HG03196 (cell line): Measurements from ENCODE around the gene GTPBP2.

ENCODE experiments used
- ATAC-seq: cut with Tn5 transposase; IDR thresholded peaks from one replicate; pipeline ENCODE4 v1.9.1; 2021; ENCODE audit not compliant: unreplicated experiment

The GTPBP2 gene

GRCh38 chr6:43579171-43579570, 49.9 kb downstream of the GTPBP2 start:
- no peak for ATAC-seq

DNA sequence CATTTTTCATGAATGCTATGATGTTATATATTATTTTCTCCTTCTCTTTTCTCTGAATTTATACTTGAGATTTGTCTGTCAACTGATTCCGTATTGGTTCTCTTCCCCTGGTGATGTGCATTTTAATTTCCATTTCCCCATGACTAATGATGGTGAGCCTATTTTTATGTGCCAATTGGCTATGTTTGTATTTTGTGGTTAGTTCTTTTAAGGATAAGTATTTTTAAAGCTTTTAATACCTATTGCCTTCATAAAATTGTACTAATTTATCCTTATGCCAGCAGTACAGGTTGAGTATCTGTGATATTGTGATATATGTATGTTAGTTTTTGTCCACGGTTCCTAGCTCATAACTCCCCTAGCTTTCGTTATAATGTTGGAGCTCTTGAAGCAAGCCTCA, 50.3 kb downstream of the GTPBP2 start:
- no peak for ATAC-seq

DNA sequence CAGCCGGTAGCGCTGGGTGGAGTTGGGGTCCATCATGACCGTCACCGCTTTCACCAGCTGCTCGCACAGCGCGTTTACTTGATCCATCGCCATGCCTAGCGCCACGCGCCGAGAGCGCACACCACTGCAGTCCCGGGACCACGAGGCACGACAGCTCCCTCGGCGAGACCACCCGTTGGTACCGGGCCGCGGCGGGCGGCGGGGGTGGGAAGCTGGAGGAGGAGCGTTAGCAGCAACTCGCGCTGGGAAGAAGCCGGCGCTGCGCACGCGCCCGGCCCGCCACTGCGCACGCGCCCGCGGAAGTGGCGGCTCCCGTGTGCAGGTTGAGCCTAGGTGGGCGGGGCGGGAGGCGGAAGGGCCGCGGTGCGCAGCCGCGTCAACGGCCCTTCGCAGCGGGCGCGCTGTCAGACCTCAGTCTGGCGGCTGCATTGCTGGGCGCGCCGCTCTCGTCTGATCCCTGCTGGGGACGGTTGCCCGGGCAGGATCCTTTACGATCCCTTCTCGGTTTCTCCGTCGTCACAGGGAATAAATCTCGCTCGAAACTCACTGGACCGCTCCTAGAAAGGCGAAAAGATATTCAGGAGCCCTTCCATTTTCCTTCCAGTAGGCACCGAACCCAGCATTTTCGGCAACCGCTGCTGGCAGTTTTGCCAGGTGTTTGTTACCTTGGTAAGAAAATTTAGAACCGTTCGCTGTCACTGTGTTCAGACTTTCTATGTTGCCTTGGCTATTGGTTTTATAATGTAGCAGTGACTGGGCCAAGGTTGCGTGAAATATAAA, 53.1 kb downstream of the GTPBP2 start, which contains the start of the genes POLH and XPO5:
Gene POLH, plus strand, starts transcription at position 414 of the 780 bp plus-strand sequence. CDS start 6,135 bp downstream, outside the sequence.
Gene XPO5, minus strand, starts transcription at position 267 of the 780 bp plus-strand sequence. Its CDS starts 174 bp downstream, at position 93.
- peak; percentile 88 for ATAC-seq

DNA sequence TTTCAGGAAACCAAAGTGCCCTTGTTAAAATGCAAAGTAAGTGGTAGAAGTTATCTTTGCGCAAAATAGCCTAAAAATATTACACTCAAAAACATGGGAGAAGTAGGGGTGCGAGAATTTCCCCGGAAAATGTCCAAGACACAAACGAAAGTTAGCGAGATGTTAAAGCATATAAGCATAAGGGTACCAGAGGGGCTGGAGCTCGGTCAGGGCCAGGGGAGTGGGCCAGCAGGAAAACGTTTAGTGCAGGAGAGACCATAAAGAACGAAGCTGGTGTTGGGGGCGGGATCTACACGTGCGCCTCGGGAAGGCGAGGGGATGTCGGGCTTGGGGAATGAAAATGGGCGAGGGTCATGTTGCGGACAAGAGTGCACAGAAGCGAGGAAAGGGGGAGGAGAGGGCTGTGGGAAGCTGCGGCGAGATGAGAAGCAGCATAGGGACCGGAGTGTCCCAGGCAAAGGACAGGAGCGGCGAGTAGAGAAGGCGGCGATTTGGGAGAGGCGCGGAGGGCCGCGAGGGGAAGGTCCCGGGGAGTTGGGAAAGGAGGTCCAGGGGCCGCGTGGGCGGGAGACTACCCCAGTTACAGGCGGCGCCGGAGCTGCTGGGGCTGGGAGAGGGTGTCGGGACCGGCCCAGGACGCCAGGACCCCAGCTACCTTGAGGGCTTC, 53.8 kb downstream of the GTPBP2 start:
- peak; percentile 28 for ATAC-seq

GRCh38 chr6:43572015-43572414, 57.0 kb downstream of the GTPBP2 start:
- no peak for ATAC-seq

GRCh38 chr6:43570876-43571441, 58.1 kb downstream of the GTPBP2 start:
- ATAC-seq = no peak
